HG02759 (cell line): ENCODE data around the gene TMOD2.

Experiments
- ATAC-seq: cut with Tn5 transposase; IDR thresholded peaks from one replicate; pipeline ENCODE4 v1.9.1; 2021; ENCODE audit warnings: mild to moderate bottlenecking, moderate library complexity; ENCODE audit not compliant: unreplicated experiment

TMOD2 gene

GRCh38 chr15:51735228-51736010 is 16.0 kb upstream of the TMOD2 start:
- no peak for ATAC-seq

- ATAC-seq, result peak; percentile 27
Measured at GRCh38 chr15:51736069-51736468, 15.3 kb upstream of the TMOD2 start.

GRCh38 chr15:51736751-51737521 is 14.5 kb upstream of the TMOD2 start:
- peak; percentile 34 for ATAC-seq

- peak; percentile 50 for ATAC-seq
Measured at GRCh38 chr15:51737522-51738305, 13.7 kb upstream of the TMOD2 start, which contains the start of gene LYSMD2. LYSMD2 (minus strand) TSS chr15:51737655; CDS start chr15:51737622, 33 bp downstream.

GRCh38 chr15:51738553-51738952 is 12.8 kb upstream of the TMOD2 start:
- no peak for ATAC-seq

GRCh38 chr15:51739061-51739712 is 12.2 kb upstream of the TMOD2 start:
- ATAC-seq, result no peak

GRCh38 chr15:51749307-51749706 is 2.1 kb upstream of the TMOD2 start:
- ATAC-seq, result no peak

- no peak for ATAC-seq
Measured at GRCh38 chr15:51750186-51750585, 1.2 kb upstream of the TMOD2 start.

- ATAC-seq, result peak; percentile 43
Measured at GRCh38 chr15:51751697-51752683, 593 bp downstream of the TMOD2 start.

- no peak for ATAC-seq
Measured at GRCh38 chr15:51752888-51753287, 1.5 kb downstream of the TMOD2 start.

- ATAC-seq, result no peak
Measured at GRCh38 chr15:51754267-51754666, 2.9 kb downstream of the TMOD2 start.

- no peak for ATAC-seq
Measured at GRCh38 chr15:51755790-51756189, 4.4 kb downstream of the TMOD2 start.

GRCh38 chr15:51756482-51756881 is 5.1 kb downstream of the TMOD2 start:
- no peak for ATAC-seq

- no peak for ATAC-seq
Measured at GRCh38 chr15:51757450-51757849, 6.1 kb downstream of the TMOD2 start.

- ATAC-seq, result no peak
Measured at GRCh38 chr15:51758645-51759044, 7.2 kb downstream of the TMOD2 start.

- no peak for ATAC-seq
Measured at GRCh38 chr15:51759557-51760070, 8.2 kb downstream of the TMOD2 start.

- ATAC-seq, result no peak
Measured at GRCh38 chr15:51760805-51761204, 9.4 kb downstream of the TMOD2 start.

GRCh38 chr15:51765751-51766150 is 14.4 kb downstream of the TMOD2 start:
- no peak for ATAC-seq

- ATAC-seq, result no peak
Measured at GRCh38 chr15:51766341-51766740, 14.9 kb downstream of the TMOD2 start.
